Heart left ventricle (tissue), 16 donors: ENCODE results near the gene KRT8. TPM values are rescaled to one million over a fixed set of nuclear protein-coding genes. Genes with fewer than 3 reads are reported as not detected.

ENCODE experiments used
- ATAC-seq, 4 donors: fragments of 200-7000 bp; cut with Tn5 transposase; one replicate each; pipeline ENCODE4 v1.9.1; 2020 to 2022; ENCODE audit warnings: moderate library complexity in 4 of 4, mild to moderate bottlenecking in 3 of 4, moderate number of reproducible peaks in 1 of 4
- DNase-seq, 5 donors: peaks; one replicate each; pipeline ENCODE4 v3.0.0-alpha.2; 2020
- H3K27ac ChIP-seq, 12 donors: fragments of 200-600 bp; sonication (generic) in 4 of 12; one replicate each; pipeline versions ENCODE4 v1.5.0 to v1.8.0; 2016 to 2022; ENCODE audit warnings: mild to moderate bottlenecking in 2 of 12
- H3K27me3 ChIP-seq, 9 donors: fragments of 200-600 bp; sonication (generic) in 2 of 9; one replicate each; pipeline versions ENCODE4 v1.5.1 to v1.8.0; 2016 to 2022; ENCODE audit warnings: mild to moderate bottlenecking in 3 of 9
- H3K36me3 ChIP-seq, 9 donors: fragments of 200-600 bp; sonication (generic) in 2 of 9; one replicate each; pipeline versions ENCODE4 v1.5.0 to v1.8.0; 2018 to 2022; ENCODE audit warnings: mild to moderate bottlenecking in 2 of 9
- H3K4me1 ChIP-seq, 12 donors: fragments of 200-600 bp; sonication (generic) in 4 of 12; one replicate each; pipeline versions ENCODE4 v1.5.0 to v1.8.0; 2016 to 2022; ENCODE audit warnings: mild to moderate bottlenecking in 3 of 12
- H3K4me3 ChIP-seq, 12 donors: fragments of 200-600 bp; sonication (generic) in 4 of 12; one replicate each; pipeline versions ENCODE4 v1.5.0 to v1.8.0; 2017 to 2022; ENCODE audit warnings: mild to moderate bottlenecking in 9 of 12, moderate library complexity in 4 of 12
- H3K9me3 ChIP-seq, 12 donors: fragments of 200-600 bp; sonication (generic) in 4 of 12; one replicate each; pipeline versions ENCODE4 v1.5.0 to v1.8.0; 2016 to 2022; ENCODE audit warnings: mild to moderate bottlenecking in 1 of 12
- POLR2A ChIP-seq, 2 donors: fragments of 450-650 bp; IDR thresholded peaks; one replicate each; pipeline ENCODE4 v1.6.1; 2017; ENCODE audit warnings: antibody characterized with exemption in 2 of 2, mild to moderate bottlenecking in 2 of 2, moderate library complexity in 2 of 2
- WGBS, 4 donors: extraction: QIAGEN DNeasy Blood & Tissue Kit in 2 of 4; methylation state at CpG; one replicate each; pipeline versions ENCODE4 v1.1.5 to v1.1.7; 2013 to 2018; 5-methylcytosine and 5-hydroxymethylcytosine counted together
- intact Hi-C, 10 donors: fragments of 100-400 bp; cut with DNase I; formaldehyde crosslinking; loops; one replicate each; pipeline versions ENCODE4 v1.11.1 to v1.14.2; 2022
- polyA plus RNA-seq, 2 donors: library from polyadenylated mRNA; stranded (reverse); fragments of 200-250 nt; gene quantifications; one replicate each; pipeline ENCODE4 v1.2.3, GENCODE V29; 2013
- total RNA-seq, 9 donors: library from RNA; depleted of rRNA in 2 of 9; stranded (reverse); fragments of >200 nt in 2 of 9; fragmentation: NEBNext Ultra II Directional in 3 of 9; extraction: Animal tissue kit (Norgen Biotek cat#: 25700) in 3 of 9; gene quantifications; one replicate each; pipeline versions ENCODE4 v1.1.0 to v1.2.4, GENCODE V29; 2016 to 2023
- TF ChIP-seq, protein P1 (sequence below), 12 donors: fragments of 200-600 bp; sonication (generic) in 4 of 12; IDR thresholded peaks; one replicate each; pipeline versions ENCODE4 v1.5.0 to v1.8.0; 2018 to 2022; ENCODE audit warnings: antibody characterized with exemption in 12 of 12, mild to moderate bottlenecking in 5 of 12
- donor health status: ischemic (EF 13 %, LVEDD 7.1; RV severe dilation, severe dysfunction).
- donor health status: healthy with polysubstance abuse.
- donor health status: DM: no; HTN: yes; CAD: no.
- donor health status: DM: no; HTN: no; CAD: no.
- donor health status: ischemic (EF 25% LVEDD 6.9; RV normal size, moderate dysfunction).
- donor health status: ischemic (EF 25% LVEDD 5.7; RV mildly dilated, moderate dysfunction).
- donor health status: healthy.
- donor health status: DM: yes; HTN: yes; CAD: no.
- donor health status: ischemic (EF 35%, LVEDD 5.7; RV mildly dilated, moderate dysfunction).
- donor health status: nonischemic (EF 11% LVEDD 7.7; RV severe dilation, severe dysfunction).
- donor health status: DM: yes; HTN: yes; CAD: no.
- donor health status: PGD.
- donor health status: ischemic (EF 29% LVEDD 5.4; RV normal size, mild dysfunction).
- donor health status: nonischemic (EF 23%, LVEDD 6.1; RV moderate dilation, normal function).

The KRT8 gene
- total and polyA plus RNA-seq, 11 donors = 79.9 to 227 (median 127) TPM

DNA sequence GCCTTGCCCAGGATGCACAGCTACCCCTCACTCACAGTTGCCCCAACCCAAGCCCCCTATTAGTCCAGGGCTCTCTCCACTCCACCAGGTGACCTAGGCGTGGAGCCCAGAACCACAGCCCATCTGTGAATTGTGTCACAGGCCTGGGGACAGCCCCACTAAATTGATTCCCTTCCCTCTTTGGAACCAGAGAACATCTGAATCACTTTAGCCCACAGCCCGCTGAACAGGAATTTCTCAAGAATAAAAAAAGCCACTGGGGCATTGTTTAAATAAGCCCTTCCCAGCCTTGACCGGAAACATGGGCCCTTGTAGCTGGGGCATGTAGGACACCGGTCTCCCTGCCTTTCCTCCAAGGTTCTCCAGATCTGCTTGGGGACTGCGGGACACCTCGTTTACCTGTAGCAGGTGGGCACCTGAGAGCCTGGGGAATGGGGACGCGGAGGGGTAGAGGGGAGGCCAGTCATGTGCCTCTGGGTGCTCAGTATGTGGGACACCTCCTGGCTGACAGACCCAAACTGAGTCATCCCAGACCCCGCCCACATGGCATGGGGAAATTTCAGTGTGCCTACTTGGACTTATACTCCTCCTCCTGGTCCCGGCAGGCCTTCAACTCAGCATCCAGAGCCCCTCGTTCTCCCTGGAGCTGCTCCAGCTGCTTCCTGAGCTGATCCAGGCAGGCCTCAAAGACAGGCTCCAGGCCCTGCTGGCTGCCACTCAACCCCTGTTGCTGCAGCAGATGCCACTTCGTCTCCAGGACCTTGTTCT, 57.4 kb downstream of the KRT8 start:
- 80 to 82% (median 81%) methylated on average over 9 to 12 of the region's 12 CpGs for WGBS, 4 donors
- peaks cover 0 to 9% (median 0%) of the 10 kb centered on the region in 9 donors for H3K27me3 ChIP-seq
- intact Hi-C loops = no loop called here
- no peak overlapping the region for H3K4me3 ChIP-seq
- no peaks in the 10 kb centered on the region for H3K36me3 ChIP-seq
- H3K9me3 ChIP-seq = no peaks in the 10 kb centered on the region
- no peaks in the 10 kb centered on the region for H3K4me1 ChIP-seq
- no peak for DNase-seq
- ATAC-seq = no peak
- TF ChIP-seq POLR2A (IDR thresholded peaks at IDR 0.05) = no peak
- TF ChIP-seq, protein P1, sequence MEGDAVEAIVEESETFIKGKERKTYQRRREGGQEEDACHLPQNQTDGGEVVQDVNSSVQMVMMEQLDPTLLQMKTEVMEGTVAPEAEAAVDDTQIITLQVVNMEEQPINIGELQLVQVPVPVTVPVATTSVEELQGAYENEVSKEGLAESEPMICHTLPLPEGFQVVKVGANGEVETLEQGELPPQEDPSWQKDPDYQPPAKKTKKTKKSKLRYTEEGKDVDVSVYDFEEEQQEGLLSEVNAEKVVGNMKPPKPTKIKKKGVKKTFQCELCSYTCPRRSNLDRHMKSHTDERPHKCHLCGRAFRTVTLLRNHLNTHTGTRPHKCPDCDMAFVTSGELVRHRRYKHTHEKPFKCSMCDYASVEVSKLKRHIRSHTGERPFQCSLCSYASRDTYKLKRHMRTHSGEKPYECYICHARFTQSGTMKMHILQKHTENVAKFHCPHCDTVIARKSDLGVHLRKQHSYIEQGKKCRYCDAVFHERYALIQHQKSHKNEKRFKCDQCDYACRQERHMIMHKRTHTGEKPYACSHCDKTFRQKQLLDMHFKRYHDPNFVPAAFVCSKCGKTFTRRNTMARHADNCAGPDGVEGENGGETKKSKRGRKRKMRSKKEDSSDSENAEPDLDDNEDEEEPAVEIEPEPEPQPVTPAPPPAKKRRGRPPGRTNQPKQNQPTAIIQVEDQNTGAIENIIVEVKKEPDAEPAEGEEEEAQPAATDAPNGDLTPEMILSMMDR (IDR thresholded peaks at IDR 0.05) = no peak
- H3K27ac ChIP-seq = no peak overlapping the region

Other genes with a start within 250 kb of the KRT8 start
- gene KRT1, start 224.7 kb downstream of the KRT8 start, total RNA-seq = under 1 TPM in 1 of 9 donors, not detected in 8; 0.35 TPM
- gene KRT1, start 224.7 kb downstream of the KRT8 start, polyA plus RNA-seq = not detected
- not detected for gene KRT77, start 201.6 kb downstream of the KRT8 start, total RNA-seq
- gene KRT77, start 201.6 kb downstream of the KRT8 start, polyA plus RNA-seq = not detected
- not detected for gene KRT76, start 127.7 kb downstream of the KRT8 start, total RNA-seq
- not detected for gene KRT76, start 127.7 kb downstream of the KRT8 start, polyA plus RNA-seq
- gene KRT3, start 109.0 kb downstream of the KRT8 start, total RNA-seq = not detected
- not detected for gene KRT3, start 109.0 kb downstream of the KRT8 start, polyA plus RNA-seq
- gene KRT4, start 91.0 kb downstream of the KRT8 start, total RNA-seq = not detected
- under 1 TPM in 1 of 2 donors, not detected in 1; 0.51 TPM for gene KRT4, start 91.0 kb downstream of the KRT8 start, polyA plus RNA-seq
- not detected for gene KRT79, start 70.8 kb downstream of the KRT8 start, total RNA-seq
- under 1 TPM in 1 of 2 donors, not detected in 1; 0.24 TPM for gene KRT79, start 70.8 kb downstream of the KRT8 start, polyA plus RNA-seq
- not detected for gene KRT78, start 56.1 kb downstream of the KRT8 start, total RNA-seq
- under 1 TPM in 1 of 2 donors, not detected in 1; 0.14 TPM for gene KRT78, start 56.1 kb downstream of the KRT8 start, polyA plus RNA-seq
- gene KRT18, start 44.0 kb upstream of the KRT8 start, total RNA-seq = 10 to 100 TPM in 3 of 9 donors, 1 to 10 TPM in 6; 3.4 to 88.2 (median 6.9) TPM
- 1 to 10 TPM; 6.1 to 8.7 TPM for gene KRT18, start 44.0 kb upstream of the KRT8 start, polyA plus RNA-seq
- 100 to 1,000 TPM; 307 to 481 (median 348) TPM for gene EIF4B, start 101.4 kb upstream of the KRT8 start, total RNA-seq
- 100 to 1,000 TPM in 1 of 2 donors, 10 to 100 TPM in 1; 52.0 to 172 TPM for gene EIF4B, start 101.4 kb upstream of the KRT8 start, polyA plus RNA-seq
- gene TNS2, start 145.0 kb upstream of the KRT8 start, total RNA-seq = 100 to 1,000 TPM in 3 of 9 donors, 10 to 100 TPM in 6; 56.0 to 193 (median 88.4) TPM
- gene TNS2, start 145.0 kb upstream of the KRT8 start, polyA plus RNA-seq = 100 to 1,000 TPM in 1 of 2 donors, 10 to 100 TPM in 1; 58.7 to 133 TPM
- 10 to 100 TPM; 42.9 to 72.6 (median 48.5) TPM for gene SPRYD3, start 174.3 kb upstream of the KRT8 start, total RNA-seq
- 10 to 100 TPM; 26.0 to 94.7 TPM for gene SPRYD3, start 174.3 kb upstream of the KRT8 start, polyA plus RNA-seq
- gene IGFBP6, start 192.6 kb upstream of the KRT8 start, total RNA-seq = 100 to 1,000 TPM in 3 of 9 donors, 10 to 100 TPM in 6; 18.3 to 132 (median 42.6) TPM
- 10 to 100 TPM; 28.8 to 81.6 TPM for gene IGFBP6, start 192.6 kb upstream of the KRT8 start, polyA plus RNA-seq
- under 1 TPM in 2 of 9 donors, not detected in 7; 0.20 to 0.27 TPM for gene SOAT2, start 198.4 kb upstream of the KRT8 start, total RNA-seq
- gene SOAT2, start 198.4 kb upstream of the KRT8 start, polyA plus RNA-seq = not detected